WI38 (cell line): ENCODE data around the gene ZNF841.

ENCODE experiments used
- H3K4me3 ChIP-seq: 2 replicates; pipeline ENCODE4 v1.5.1; 2011; ENCODE audit warnings: low read depth, mild to moderate bottlenecking, control low read depth, low read length
- CTCF ChIP-seq: IDR thresholded peaks from 2 replicates; pipeline ENCODE4 v1.5.1; 2012; ENCODE audit warnings: low read depth, mild to moderate bottlenecking, control low read depth, low read length

The ZNF841 gene

GRCh38 chr19:52095172-52096014 is at the start of gene ZNF841:
Gene ZNF841, minus strand, starts transcription at chr19:52095765. Its CDS starts 10,964 bp downstream, at chr19:52084801.
- H3K4me3 ChIP-seq: peak within 1 kb of the TSS; percentile 99
- TF ChIP-seq CTCF: no peak

- no peak for TF ChIP-seq CTCF
Observed at GRCh38 chr19:52142001-52142595, 46.5 kb upstream of the ZNF841 start.

GRCh38 chr19:52141203-52141602 is 45.6 kb upstream of the ZNF841 start:
- no peak overlapping the region for H3K4me3 ChIP-seq
- TF ChIP-seq CTCF: no peak

More at GRCh38 chr19:52142001-52142595, 46.5 kb upstream of the ZNF841 start:
- no peak overlapping the region for H3K4me3 ChIP-seq

- no peak for TF ChIP-seq CTCF
- H3K4me3 ChIP-seq: peak overlapping the region; percentile 97
Observed at GRCh38 chr19:52140032-52140710, 44.6 kb upstream of the ZNF841 start.

- H3K4me3 ChIP-seq: peak within 1 kb of the TSS; percentile 97
- peak; percentile 75 for TF ChIP-seq CTCF
Observed at GRCh38 chr19:52139252-52140031, 43.9 kb upstream of the ZNF841 start, which contains the start of gene ZNF616. Gene ZNF616, minus strand, starts transcription at chr19:52139938. Its CDS starts 9,426 bp downstream, at chr19:52130512.

GRCh38 chr19:52138983-52139251 is 43.4 kb upstream of the ZNF841 start:
- H3K4me3 ChIP-seq: peak overlapping the region; percentile 97
- no peak for TF ChIP-seq CTCF
